Astrocyte (in vitro differentiated cells and primary cell): ENCODE results near the gene MTCH1. TPM values are rescaled to one million over a fixed set of nuclear protein-coding genes. Genes with fewer than 3 reads are reported as not detected.

Source experiments
- DNase-seq: peaks from one replicate; pipeline ENCODE4 v3.0.0-alpha.2; 2010; ENCODE audit warnings: low read depth
- FAIRE-seq: peaks from 2 replicates; lab custom pipeline; 2011; peaks lifted over from hg19 to GRCh38; lab: Jason Lieb, UNC
- H2AFZ ChIP-seq: 2 replicates; pipeline ENCODE4 v1.6.0; 2012; ENCODE audit warnings: low read depth, low read length, inconsistent platforms
- H3K27ac ChIP-seq: 2 replicates; pipeline ENCODE4 v1.5.1; 2011; ENCODE audit warnings: low read depth, low read length, inconsistent platforms
- H3K27me3 ChIP-seq: 2 replicates; pipeline ENCODE4 v1.6.0; 2011; ENCODE audit warnings: low read length, inconsistent platforms; ENCODE audit not compliant: insufficient read depth
- H3K36me3 ChIP-seq: 2 replicates; pipeline ENCODE4 v1.5.1; 2011; ENCODE audit warnings: low read length, inconsistent platforms; ENCODE audit not compliant: insufficient read depth
- H3K4me1 ChIP-seq: 2 replicates; pipeline ENCODE4 v1.5.1; 2011; ENCODE audit warnings: low read length, inconsistent platforms; ENCODE audit not compliant: insufficient read depth
- H3K4me2 ChIP-seq: 2 replicates; pipeline ENCODE4 v1.6.0; 2012; ENCODE audit warnings: low read length, inconsistent platforms
- H3K4me3 ChIP-seq: 2 replicates; pipeline ENCODE4 v1.5.1; 2011; ENCODE audit warnings: low read depth, mild to moderate bottlenecking, low read length, inconsistent platforms; ENCODE audit not compliant: insufficient read depth
- H3K79me2 ChIP-seq: 2 replicates; pipeline ENCODE4 v1.6.0; 2012; ENCODE audit warnings: mild to moderate bottlenecking, low read length, inconsistent platforms; ENCODE audit not compliant: insufficient read depth
- H3K9ac ChIP-seq: 2 replicates; pipeline ENCODE4 v1.6.0; 2012; ENCODE audit warnings: mild to moderate bottlenecking, low read length, inconsistent platforms
- H3K9me3 ChIP-seq: 2 replicates; pipeline ENCODE4 v1.5.1; 2012; ENCODE audit warnings: low read depth, mild to moderate bottlenecking, low read length, inconsistent platforms; ENCODE audit not compliant: insufficient read depth
- H4K20me1 ChIP-seq: 2 replicates; pipeline ENCODE4 v1.6.0; 2012; ENCODE audit warnings: low read length, inconsistent platforms; ENCODE audit not compliant: insufficient read depth
- H3K27ac Mint-ChIP-seq: one replicate; pipeline ENCODE4 v1.8.0; 2021; ENCODE audit warnings: mild to moderate bottlenecking, mixed read lengths; ENCODE audit not compliant: unreplicated experiment
- H3K27me3 Mint-ChIP-seq: one replicate; pipeline ENCODE4 v1.8.0; 2021; ENCODE audit warnings: low read depth, mixed read lengths; ENCODE audit not compliant: unreplicated experiment
- H3K36me3 Mint-ChIP-seq: one replicate; pipeline ENCODE4 v1.8.0; 2021; ENCODE audit warnings: low read depth, mixed read lengths; ENCODE audit not compliant: unreplicated experiment
- H3K4me1 Mint-ChIP-seq: one replicate; pipeline ENCODE4 v1.8.0; 2021; ENCODE audit warnings: low read depth, mixed read lengths; ENCODE audit not compliant: unreplicated experiment
- H3K4me3 Mint-ChIP-seq: one replicate; pipeline ENCODE4 v1.8.0; 2021; ENCODE audit warnings: mild to moderate bottlenecking, moderate library complexity, mixed read lengths; ENCODE audit not compliant: unreplicated experiment
- H3K9me3 Mint-ChIP-seq: one replicate; pipeline ENCODE4 v1.8.0; 2021; ENCODE audit warnings: mild to moderate bottlenecking, mixed read lengths; ENCODE audit not compliant: unreplicated experiment
- CTCF ChIP-seq: IDR thresholded peaks from 2 replicates; pipeline ENCODE4 v1.5.1; 2011; ENCODE audit warnings: low read depth, mild to moderate bottlenecking, inconsistent platforms, low read length, moderate library complexity; ENCODE audit not compliant: insufficient read depth
- EZH2 ChIP-seq: IDR thresholded peaks from 2 replicates; pipeline ENCODE4 v1.6.1; 2012; ENCODE audit warnings: mild to moderate bottlenecking, low read length, inconsistent platforms; ENCODE audit not compliant: insufficient read depth
- total RNA-seq: library from RNA; stranded (reverse); gene quantifications from 2 replicates; pipeline ENCODE4 v1.2.1, GENCODE V29; 2021

MTCH1 gene
- total RNA-seq, 1 donor from 2014 or later, result 311 TPM

GRCh38 chr6:36962874-36963273 lies 23.1 kb downstream of the MTCH1 start:
- peaks cover 2% of the 10 kb centered on the region for H3K27me3 Mint-ChIP-seq
- TF ChIP-seq CTCF (no peak), EZH2 (no peak)
- no peaks in the 10 kb centered on the region for H3K27me3 ChIP-seq
- H3K4me2 ChIP-seq, result no peak overlapping the region
- H3K9me3 ChIP-seq, result no peaks in the 10 kb centered on the region
- H3K36me3 Mint-ChIP-seq, result peaks cover 6% of the 10 kb centered on the region
- H3K4me3 Mint-ChIP-seq, result no peak overlapping the region
- FAIRE-seq (no peak), DNase-seq (no peak)
- H3K36me3 ChIP-seq, result peaks cover 9% of the 10 kb centered on the region
- no peaks in the 10 kb centered on the region for H4K20me1 ChIP-seq
- peak overlapping the region; percentile 26 for H3K27ac Mint-ChIP-seq
- H2AFZ ChIP-seq, result no peak overlapping the region
- peaks cover 6% of the 10 kb centered on the region for H3K4me1 Mint-ChIP-seq
- no peak overlapping the region for H3K4me3 ChIP-seq
- H3K79me2 ChIP-seq, result no peaks in the 10 kb centered on the region
- no peak overlapping the region for H3K27ac ChIP-seq
- H3K9ac ChIP-seq, result no peak overlapping the region
- no peaks in the 10 kb centered on the region for H3K9me3 Mint-ChIP-seq
- peaks cover 11% of the 10 kb centered on the region for H3K4me1 ChIP-seq

GRCh38 chr6:36961441-36962435 lies 24.3 kb downstream of the MTCH1 start:
- Mint-ChIP-seq H3K36me3 (peaks cover 3% of the 10 kb centered on the region), H3K4me1 (peaks cover 6% of the 10 kb centered on the region), H3K9me3 (no peaks in the 10 kb centered on the region), H3K27ac (peak overlapping the region; percentile 62), H3K27me3 (peaks cover 9% of the 10 kb centered on the region), H3K4me3 (no peak overlapping the region)
- H3K4me1 ChIP-seq, result peaks cover 11% of the 10 kb centered on the region
- no peak overlapping the region for H2AFZ ChIP-seq
- H3K27ac ChIP-seq, result no peak overlapping the region
- H3K4me2 ChIP-seq, result no peak overlapping the region
- H4K20me1 ChIP-seq, result no peaks in the 10 kb centered on the region
- FAIRE-seq (no peak), DNase-seq (no peak)
- no peaks in the 10 kb centered on the region for H3K27me3 ChIP-seq
- H3K9ac ChIP-seq, result no peak overlapping the region
- no peak for TF ChIP-seq EZH2
- no peak for TF ChIP-seq CTCF
- H3K79me2 ChIP-seq, result no peaks in the 10 kb centered on the region
- H3K36me3 ChIP-seq, result no peaks in the 10 kb centered on the region
- H3K9me3 ChIP-seq, result no peaks in the 10 kb centered on the region
- no peak overlapping the region for H3K4me3 ChIP-seq
